GM23338 (cell line): ENCODE measurements around the gene SPAG16. TPM values are rescaled to one million over a fixed set of nuclear protein-coding genes. Genes with fewer than 3 reads are reported as not detected.

ENCODE experiments used
- ATAC-seq: fragments of 200-7000 bp; cut with Tn5 transposase; 3 replicates; pipeline ENCODE4 v1.9.1; 2020
- DNase-seq: peaks from one replicate; pipeline ENCODE4 v3.0.0-alpha.2; 2015; ENCODE audit warnings: low spot score
- H2AFZ ChIP-seq: fragments of 200-600 bp; sonication (generic); 2 replicates; pipeline ENCODE4 v1.8.0; 2016; ENCODE audit warnings: antibody characterized with exemption, mild to moderate bottlenecking, moderate library complexity
- H3F3A ChIP-seq: fragments of 200-600 bp; sonication (generic); replicated peaks from 2 replicates; pipeline ENCODE4 v1.8.0; 2017; ENCODE audit warnings: antibody characterized with exemption, mixed run types, low read depth
- H3K27ac ChIP-seq: fragments of 200-600 bp; sonication (generic); 2 replicates; pipeline ENCODE4 v1.6.1; 2016; ENCODE audit warnings: low read depth
- H3K27me3 ChIP-seq: fragments of 200-600 bp; sonication (generic); 2 replicates; pipeline ENCODE4 v1.8.0; 2016; ENCODE audit warnings: mild to moderate bottlenecking, mixed run types, moderate library complexity; ENCODE audit not compliant: insufficient read depth
- H3K36me3 ChIP-seq: fragments of 200-600 bp; sonication (generic); 2 replicates; pipeline ENCODE4 v1.8.0; 2016; ENCODE audit warnings: mild to moderate bottlenecking; ENCODE audit not compliant: insufficient read depth
- H3K4me1 ChIP-seq: fragments of 200-600 bp; sonication (generic); 2 replicates; pipeline ENCODE4 v1.8.0; 2016; ENCODE audit warnings: mild to moderate bottlenecking, moderate library complexity; ENCODE audit not compliant: insufficient read depth
- H3K4me2 ChIP-seq: fragments of 200-600 bp; sonication (generic); 2 replicates; pipeline ENCODE4 v1.7.1; 2017; ENCODE audit warnings: mixed run types
- H3K4me3 ChIP-seq: fragments of 200-600 bp; sonication (generic); 2 replicates; pipeline ENCODE4 v1.6.1; 2016; ENCODE audit warnings: mixed run types
- H3K79me2 ChIP-seq: fragments of 200-600 bp; sonication (generic); replicated peaks from 2 replicates; pipeline ENCODE4 v1.8.0; 2017; ENCODE audit warnings: mild to moderate bottlenecking; ENCODE audit not compliant: insufficient read depth
- H3K9me2 ChIP-seq: fragments of 200-600 bp; sonication (generic); 2 replicates; pipeline ENCODE4 v1.8.0; 2017; ENCODE audit not compliant: insufficient read depth
- H4K20me1 ChIP-seq: fragments of 200-600 bp; sonication (generic); replicated peaks from 2 replicates; pipeline ENCODE4 v1.8.0; 2017; ENCODE audit warnings: mild to moderate bottlenecking; ENCODE audit not compliant: insufficient read depth
- H3K27ac Mint-ChIP-seq: 2 replicates; pipeline ENCODE4 v1.8.0; 2020; ENCODE audit warnings: inconsistent platforms, mild to moderate bottlenecking, moderate library complexity, mixed read lengths
- H3K27me3 Mint-ChIP-seq: 3 replicates; pipeline ENCODE4 v1.8.0; 2022; ENCODE audit warnings: low read depth, mild to moderate bottlenecking, moderate library complexity, mixed read lengths, inconsistent platforms; ENCODE audit not compliant: insufficient read depth, poor library complexity
- H3K36me3 Mint-ChIP-seq: 3 replicates; pipeline ENCODE4 v1.8.0; 2021; ENCODE audit warnings: low read depth, mild to moderate bottlenecking, inconsistent platforms, moderate library complexity, mixed read lengths
- H3K4me1 Mint-ChIP-seq: 3 replicates; pipeline ENCODE4 v1.8.0; 2020; ENCODE audit warnings: mild to moderate bottlenecking, inconsistent platforms, mixed read lengths
- H3K4me3 Mint-ChIP-seq: 3 replicates; pipeline ENCODE4 v1.8.0; 2021; ENCODE audit warnings: moderate library complexity, mild to moderate bottlenecking, inconsistent platforms, mixed read lengths
- H3K9me3 Mint-ChIP-seq: 3 replicates; pipeline ENCODE4 v1.8.0; 2020; ENCODE audit warnings: moderate library complexity, mild to moderate bottlenecking, inconsistent platforms, mixed read lengths
- CREB1 ChIP-seq: fragments of 250-450 bp; sonication (Bioruptor Pico); IDR thresholded peaks from 2 replicates; pipeline ENCODE4 v1.5.0; 2020; ENCODE audit warnings: low read depth, mild to moderate bottlenecking, moderate library complexity
- CTCF ChIP-seq, 2 experiments: fragments of 200-600 bp in 1 of 2; sonication (generic) in 1 of 2; conservative IDR thresholded peaks; 2 replicates each; pipeline versions ENCODE4 v1.5.1 to v1.6.1; 2016 to 2017; ENCODE audit warnings: antibody characterized with exemption in 2 of 2, low read depth in 2 of 2, mild to moderate bottlenecking in 2 of 2, moderate library complexity in 1 of 2
- EZH2 ChIP-seq: fragments of 200-600 bp; sonication (generic); IDR thresholded peaks from one replicate; pipeline ENCODE4 v1.8.0; 2017; ENCODE audit warnings: antibody characterized with exemption, mild to moderate bottlenecking, low read depth; ENCODE audit not compliant: unreplicated experiment
- EZH2phosphoT487 ChIP-seq: fragments of 200-600 bp; sonication (generic); IDR thresholded peaks from one replicate; pipeline ENCODE4 v1.8.1; 2018; ENCODE audit warnings: antibody characterized with exemption; ENCODE audit not compliant: unreplicated experiment
- JUNB ChIP-seq: IDR thresholded peaks from one replicate; pipeline ENCODE4 v1.6.1; 2016; ENCODE audit warnings: antibody characterized with exemption; ENCODE audit not compliant: unreplicated experiment
- POLR2AphosphoS5 ChIP-seq: IDR thresholded peaks from 2 replicates; pipeline ENCODE4 v1.6.1; 2016; ENCODE audit warnings: antibody characterized with exemption, low read depth
- REST ChIP-seq: IDR thresholded peaks from one replicate; pipeline ENCODE4 v1.6.1; 2018; ENCODE audit warnings: antibody characterized with exemption; ENCODE audit not compliant: unreplicated experiment
- STAT1 ChIP-seq: IDR thresholded peaks from one replicate; pipeline ENCODE4 v1.6.1; 2016; ENCODE audit warnings: antibody characterized with exemption; ENCODE audit not compliant: unreplicated experiment
- ZNF331 ChIP-seq: fragments of 250-450 bp; sonication (Bioruptor Pico); IDR thresholded peaks from 2 replicates; pipeline ENCODE4 v1.5.0; 2020; ENCODE audit warnings: low read depth, mild to moderate bottlenecking, moderate library complexity
- polyA plus RNA-seq: library from polyadenylated mRNA; unstranded; fragments of >200 nt; fragmentation: Nextera tagmentation; extraction: Ambion mirVana; gene quantifications from 2 replicates; pipeline ENCODE4 v1.2.1, GENCODE V29; 2016
- total RNA-seq: library from RNA; depleted of rRNA; stranded (reverse); fragments of >200 nt; shearing (Covaris generic); gene quantifications from 2 replicates; pipeline ENCODE4 v1.2.3, GENCODE V29; 2014
- TF ChIP-seq, protein P1 (sequence below): IDR thresholded peaks from 2 replicates; pipeline ENCODE4 v1.6.1; 2016; ENCODE audit warnings: antibody characterized with exemption

The SPAG16 gene
- total and polyA plus RNA-seq, 2 experiments from 2014 or later: 19.7 to 47.8 TPM

DNA sequence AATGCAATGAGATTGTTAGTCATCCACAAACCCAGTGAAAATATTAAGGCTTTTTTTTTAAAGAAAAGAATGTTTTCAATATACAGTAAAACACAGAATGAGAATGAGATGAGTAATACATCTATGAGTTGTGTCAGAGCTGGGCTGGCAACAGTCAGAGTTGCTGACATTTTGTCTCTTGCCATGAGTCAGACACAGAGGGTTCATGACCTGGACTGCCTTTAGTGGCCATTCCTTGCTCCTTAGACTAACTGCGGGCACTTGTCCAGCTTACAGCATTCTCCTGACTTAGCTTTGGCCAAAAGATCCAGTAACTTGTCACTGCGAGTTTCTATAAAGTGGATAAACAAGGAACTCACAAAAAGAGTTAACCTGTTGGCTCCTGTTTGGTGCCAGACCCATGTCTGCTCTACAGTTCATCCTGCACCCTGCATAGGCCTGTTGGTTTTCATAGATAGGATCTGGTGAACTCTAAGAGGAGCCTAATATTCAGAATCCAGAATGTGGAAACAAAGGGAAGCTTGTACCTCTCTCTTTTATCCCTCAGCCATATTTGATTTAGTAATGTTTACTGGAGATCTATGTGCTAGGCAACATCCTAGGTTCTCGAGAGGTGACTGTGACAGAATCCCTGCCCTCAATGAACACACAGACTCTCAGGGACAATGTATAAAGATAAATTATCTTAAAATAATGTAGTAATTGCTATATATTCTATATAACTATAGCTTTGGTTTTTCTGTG is 735.1 kb downstream of the SPAG16 start:
- no peak for TF ChIP-seq STAT1
- no peak for TF ChIP-seq POLR2AphosphoS5
- TF ChIP-seq, protein P1, sequence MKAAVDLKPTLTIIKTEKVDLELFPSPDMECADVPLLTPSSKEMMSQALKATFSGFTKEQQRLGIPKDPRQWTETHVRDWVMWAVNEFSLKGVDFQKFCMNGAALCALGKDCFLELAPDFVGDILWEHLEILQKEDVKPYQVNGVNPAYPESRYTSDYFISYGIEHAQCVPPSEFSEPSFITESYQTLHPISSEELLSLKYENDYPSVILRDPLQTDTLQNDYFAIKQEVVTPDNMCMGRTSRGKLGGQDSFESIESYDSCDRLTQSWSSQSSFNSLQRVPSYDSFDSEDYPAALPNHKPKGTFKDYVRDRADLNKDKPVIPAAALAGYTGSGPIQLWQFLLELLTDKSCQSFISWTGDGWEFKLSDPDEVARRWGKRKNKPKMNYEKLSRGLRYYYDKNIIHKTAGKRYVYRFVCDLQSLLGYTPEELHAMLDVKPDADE: no peak
- no peak for TF ChIP-seq CTCF (conservative IDR thresholded peaks at IDR 0.05; ENCODE audit: low read depth in 2 of 2)
- TF ChIP-seq CREB1 (CRISPR knock-in tag): no peak
- no peak for TF ChIP-seq JUNB
- H3K79me2 ChIP-seq: no peaks in the 10 kb centered on the region
- Mint-ChIP-seq H3K27me3 (peaks cover 3% of the 10 kb centered on the region), H3K27ac (no peak overlapping the region), H3K4me3 (no peak overlapping the region), H3K9me3 (no peaks in the 10 kb centered on the region), H3K4me1 (peaks cover 2% of the 10 kb centered on the region; the same call in 2 of the 3 replicates), H3K36me3 (no peaks in the 10 kb centered on the region)
- DNase-seq: no peak
- H3F3A ChIP-seq: no peaks in the 10 kb centered on the region
- no peaks in the 10 kb centered on the region; the same call in 1 of the 2 replicates for H3K36me3 ChIP-seq
- peaks cover 6% of the 10 kb centered on the region; the same call in 1 of the 2 replicates for H3K9me2 ChIP-seq
- H3K27me3 ChIP-seq: no peaks in the 10 kb centered on the region
- no peak overlapping the region for H3K27ac ChIP-seq
- no peak overlapping the region for H3K4me2 ChIP-seq
- no peaks in the 10 kb centered on the region for H4K20me1 ChIP-seq
- H3K4me1 ChIP-seq: no peaks in the 10 kb centered on the region
- no peak overlapping the region for H2AFZ ChIP-seq
- no peak overlapping the region for H3K4me3 ChIP-seq
- no peak for ATAC-seq

GRCh38 chr2:214019973-214020345 is 735.7 kb downstream of the SPAG16 start:
- no peaks in the 10 kb centered on the region for H4K20me1 ChIP-seq
- DNase-seq (no peak), ATAC-seq (no peak)
- Mint-ChIP-seq H3K36me3 (no peaks in the 10 kb centered on the region), H3K9me3 (no peaks in the 10 kb centered on the region), H3K27me3 (peaks cover 3% of the 10 kb centered on the region), H3K4me1 (peaks cover 2% of the 10 kb centered on the region; the same call in 2 of the 3 replicates), H3K27ac (no peak overlapping the region), H3K4me3 (no peak overlapping the region)
- H3K4me2 ChIP-seq: no peak overlapping the region
- H3F3A ChIP-seq: no peaks in the 10 kb centered on the region
- no peak overlapping the region for H3K4me3 ChIP-seq
- no peaks in the 10 kb centered on the region for H3K79me2 ChIP-seq
- H2AFZ ChIP-seq: no peak overlapping the region
- no peak overlapping the region for H3K27ac ChIP-seq
- H3K27me3 ChIP-seq: no peaks in the 10 kb centered on the region
- no peaks in the 10 kb centered on the region for H3K36me3 ChIP-seq
- peaks cover 6% of the 10 kb centered on the region; the same call in 1 of the 2 replicates for H3K9me2 ChIP-seq
- no peaks in the 10 kb centered on the region for H3K4me1 ChIP-seq
- no peak for TF ChIP-seq EZH2
- no peak for TF ChIP-seq ZNF331 (CRISPR knock-in tag)
- TF ChIP-seq REST: no peak
- no peak for TF ChIP-seq STAT1
- TF ChIP-seq EZH2phosphoT487: no peak
- no peak for TF ChIP-seq POLR2AphosphoS5
